GM06990 (cell line): ENCODE measurements around the gene ASGR2.
"Not testable (repeated sequence)": the region's sequence is repeated elsewhere in the genome, so short reads cannot be mapped to it uniquely, and the experiment has no call there.

Source experiments
- DNase-seq: peaks from one replicate; pipeline ENCODE4 v3.0.0-alpha.2; 2011; ENCODE audit not compliant: insufficient read length; ENCODE audit errors: extremely low read depth
- H3K27me3 ChIP-seq: replicated peaks from 2 replicates; pipeline ENCODE4 v1.6.0; 2011; ENCODE audit warnings: low read length; ENCODE audit not compliant: control insufficient read depth, insufficient read depth
- H3K36me3 ChIP-seq: 2 replicates; pipeline ENCODE4 v1.5.1; 2011; ENCODE audit warnings: low read length; ENCODE audit not compliant: control insufficient read depth, insufficient read depth
- H3K4me3 ChIP-seq: replicated peaks from 2 replicates; pipeline ENCODE4 v1.5.1; 2011; ENCODE audit warnings: low read depth, mild to moderate bottlenecking, control low read depth, low read length
- CTCF ChIP-seq: IDR thresholded peaks from 2 replicates; pipeline ENCODE4 v1.5.1; 2011; ENCODE audit warnings: low read length, control low read depth, mild to moderate bottlenecking, inconsistent platforms; ENCODE audit not compliant: insufficient read depth, poor library complexity, severe bottlenecking

The ASGR2 gene

GRCh38 chr17:7108560-7108925 lies 6.1 kb downstream of the ASGR2 start:
- no peak for TF ChIP-seq CTCF
- Histone ChIP-seq H3K27me3 (no peaks in the 10 kb centered on the region), H3K36me3 (no peaks in the 10 kb centered on the region), H3K4me3 (no peak overlapping the region)
- DNase-seq = no peak

GRCh38 chr17:7107795-7108559 lies 6.6 kb downstream of the ASGR2 start:
- Histone ChIP-seq H3K36me3 (no peaks in the 10 kb centered on the region), H3K27me3 (no peaks in the 10 kb centered on the region), H3K4me3 (no peak overlapping the region)
- no peak for DNase-seq
- TF ChIP-seq CTCF = no peak

GRCh38 chr17:7107012-7107754 lies 7.4 kb downstream of the ASGR2 start:
- Histone ChIP-seq H3K36me3 (no peaks in the 10 kb centered on the region), H3K27me3 (no peaks in the 10 kb centered on the region; the same call in 1 of the 2 replicates), H3K4me3 (no peak overlapping the region)
- TF ChIP-seq CTCF = no peak
- DNase-seq = no peak

DNA sequence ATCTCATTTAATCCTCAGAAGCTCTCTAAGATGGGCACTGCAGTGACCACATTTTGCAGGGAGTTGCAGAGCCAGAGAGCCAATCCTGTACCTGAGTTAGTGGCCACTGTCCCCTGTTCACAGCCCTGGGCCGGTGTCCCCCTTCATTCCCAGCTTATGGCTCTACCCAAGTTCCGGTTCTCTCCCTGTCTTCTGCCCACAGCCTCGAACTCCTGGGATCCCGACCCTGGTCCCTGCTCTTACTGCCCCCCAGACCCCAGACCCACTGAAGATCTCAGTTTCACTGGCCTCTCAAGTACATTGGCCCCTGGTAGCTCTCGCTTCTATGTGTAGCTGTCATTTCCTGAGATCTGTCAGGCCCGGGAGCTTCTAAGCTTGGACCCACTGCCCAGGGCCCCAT lies 12.2 kb downstream of the ASGR2 start:
- Histone ChIP-seq H3K36me3 (no peaks in the 10 kb centered on the region), H3K4me3 (no peak overlapping the region), H3K27me3 (no peaks in the 10 kb centered on the region; the same call in 1 of the 2 replicates)
- no peak for TF ChIP-seq CTCF
- DNase-seq = no peak

DNA sequence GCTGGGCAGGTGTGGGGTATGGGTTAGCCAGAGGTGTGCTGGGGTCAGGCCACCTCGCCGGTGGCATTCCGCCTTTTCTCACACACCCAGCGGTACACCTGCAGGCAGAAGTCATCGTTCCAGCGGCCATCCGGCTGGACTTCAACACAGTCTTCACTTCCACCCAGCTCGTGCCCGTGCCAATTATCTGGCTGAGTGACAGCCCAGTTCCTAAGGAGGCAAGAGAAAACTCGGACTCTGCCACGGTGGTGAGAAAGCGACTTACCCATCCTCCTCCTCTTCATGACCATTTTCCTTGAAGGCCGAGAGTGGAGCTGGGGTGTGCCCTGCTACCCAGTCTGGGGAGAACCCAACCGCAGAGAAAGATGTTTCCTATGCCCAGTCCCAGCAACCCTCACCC lies 13.1 kb downstream of the ASGR2 start:
- Histone ChIP-seq H3K27me3 (no peaks in the 10 kb centered on the region; the same call in 1 of the 2 replicates), H3K4me3 (no peak overlapping the region), H3K36me3 (no peaks in the 10 kb centered on the region)
- no peak for DNase-seq
- no peak for TF ChIP-seq CTCF

DNA sequence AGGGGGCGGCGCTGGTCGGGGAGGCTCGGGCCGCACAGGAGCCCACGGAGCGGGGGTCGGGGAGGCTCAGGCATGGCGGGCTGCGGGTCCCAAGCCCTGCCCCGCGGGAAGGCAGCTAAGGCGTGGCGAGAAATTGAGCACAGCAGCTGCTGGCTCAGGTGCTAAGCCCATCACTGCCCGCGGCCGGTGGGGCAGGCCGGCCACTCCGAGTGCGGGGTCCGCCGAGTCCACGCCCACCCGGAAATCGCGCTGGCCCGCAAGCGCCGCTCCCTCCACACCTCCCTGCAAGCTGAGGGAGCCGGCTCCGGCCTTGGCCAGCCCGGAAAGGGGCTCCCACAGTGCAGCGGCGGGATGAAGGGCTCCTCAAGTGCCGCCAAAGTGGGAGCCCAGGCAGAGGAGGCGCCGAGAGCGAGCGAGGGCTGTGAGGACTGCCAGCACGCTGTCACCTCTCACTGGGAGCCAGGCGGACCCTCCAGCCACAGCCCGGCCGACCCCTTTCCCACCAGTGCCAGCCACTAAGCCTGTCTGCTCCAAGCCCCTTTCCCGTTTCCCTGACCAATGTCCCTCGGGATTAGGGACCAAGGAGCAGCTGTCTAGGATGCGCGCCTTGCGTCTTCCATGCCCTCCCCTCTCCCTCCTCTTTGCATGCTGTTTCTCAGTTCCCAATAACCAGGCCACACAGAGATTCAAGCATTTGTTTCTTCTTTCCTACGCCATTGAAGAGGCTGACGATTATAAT lies 13.8 kb downstream of the ASGR2 start:
- H3K36me3 ChIP-seq, H3K27me3 ChIP-seq, DNase-seq, H3K4me3 ChIP-seq: not testable (repeated sequence)
